HG03196 (cell line): ENCODE measurements around the gene IKZF1.

ENCODE experiments used
- ATAC-seq: cut with Tn5 transposase; IDR thresholded peaks from one replicate; pipeline ENCODE4 v1.9.1; 2021; ENCODE audit not compliant: unreplicated experiment

Gene IKZF1

DNA sequence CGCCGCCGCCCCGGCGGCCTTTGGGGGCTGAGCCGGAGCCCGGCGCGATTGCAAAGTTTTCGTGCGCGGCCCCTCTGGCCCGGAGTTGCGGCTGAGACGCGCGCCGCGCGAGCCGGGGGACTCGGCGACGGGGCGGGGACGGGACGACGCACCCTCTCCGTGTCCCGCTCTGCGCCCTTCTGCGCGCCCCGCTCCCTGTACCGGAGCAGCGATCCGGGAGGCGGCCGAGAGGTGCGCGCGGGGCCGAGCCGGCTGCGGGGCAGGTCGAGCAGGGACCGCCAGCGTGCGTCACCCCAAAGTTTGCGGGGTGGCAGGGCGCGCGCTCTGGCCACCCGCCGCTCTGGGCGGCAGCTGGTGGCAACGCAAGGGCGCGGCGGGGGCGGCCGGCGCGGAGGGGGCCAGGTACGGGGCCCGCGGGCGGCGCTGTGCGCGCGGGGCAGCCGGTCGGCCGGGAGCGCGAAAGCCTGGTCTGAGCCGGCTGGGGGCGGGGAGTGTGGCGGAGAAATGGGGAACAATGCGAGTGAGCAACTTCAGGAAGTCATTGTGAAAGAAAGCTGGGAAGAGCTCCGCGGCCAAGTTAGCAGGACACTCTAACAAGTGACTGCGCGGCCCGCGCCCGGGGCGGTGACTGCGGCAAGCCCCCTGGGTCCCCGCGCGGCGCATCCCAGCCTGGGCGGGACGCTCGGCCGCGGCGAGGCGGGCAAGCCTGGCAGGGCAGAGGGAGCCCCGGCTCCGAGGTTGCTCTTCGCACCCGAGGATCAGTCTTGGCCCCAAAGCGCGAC lies at the start of gene IKZF1:
Gene IKZF1, plus strand, starts transcription at position 588 of the 782 bp plus-strand sequence. CDS start 14,346 bp downstream, outside the sequence.
- peak; percentile 33 for ATAC-seq

DNA sequence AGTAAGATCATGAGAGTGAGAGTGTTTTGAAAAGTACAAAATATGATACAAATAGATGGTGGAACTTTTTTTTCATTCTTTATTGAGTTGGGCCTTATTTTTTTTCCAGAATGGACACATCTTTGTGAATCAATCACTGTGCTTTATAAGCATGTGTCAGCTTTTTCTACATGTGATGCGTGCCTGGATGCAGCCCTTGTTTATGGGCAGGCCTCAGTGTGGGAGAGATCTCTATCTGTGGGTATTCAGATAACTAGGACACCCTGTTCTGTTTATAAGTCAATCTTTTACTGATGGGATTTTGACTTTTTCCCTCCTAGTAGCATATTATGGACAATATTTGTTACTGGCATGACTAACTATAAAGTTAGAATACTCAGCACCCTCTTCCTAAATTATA lies 42.9 kb upstream of the IKZF1 start:
- no peak for ATAC-seq

GRCh38 chr7:50262446-50262845 lies 42.1 kb upstream of the IKZF1 start:
- ATAC-seq, result no peak

- peak; percentile 68 for ATAC-seq
These were observed 41.4 kb upstream of the IKZF1 start for GRCh38 chr7:50262916-50263690.

DNA sequence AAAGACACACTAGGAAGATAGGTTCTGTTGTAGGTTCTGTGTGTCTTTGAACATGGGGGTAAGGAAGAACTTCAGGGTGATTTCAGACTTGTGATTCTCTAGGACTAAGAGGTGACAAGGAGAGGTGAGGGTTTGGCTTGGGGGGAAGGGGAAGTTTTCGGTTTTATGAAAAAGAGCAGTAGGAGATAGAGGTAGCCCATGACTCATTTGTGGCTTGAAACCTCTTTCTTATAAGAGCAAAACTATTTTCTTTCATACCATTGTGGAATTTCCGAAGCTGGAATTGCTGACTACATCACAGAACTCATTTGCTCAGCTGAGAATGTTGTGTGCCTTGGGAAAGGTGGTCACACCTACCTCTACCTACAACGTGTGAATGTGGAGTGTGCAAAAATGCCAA lies 39.6 kb upstream of the IKZF1 start:
- no peak for ATAC-seq

- ATAC-seq, result no peak
These were observed 38.4 kb upstream of the IKZF1 start for GRCh38 chr7:50265968-50266634.

- ATAC-seq, result peak; percentile 39
These were observed 37.7 kb upstream of the IKZF1 start for GRCh38 chr7:50266635-50267386.

DNA sequence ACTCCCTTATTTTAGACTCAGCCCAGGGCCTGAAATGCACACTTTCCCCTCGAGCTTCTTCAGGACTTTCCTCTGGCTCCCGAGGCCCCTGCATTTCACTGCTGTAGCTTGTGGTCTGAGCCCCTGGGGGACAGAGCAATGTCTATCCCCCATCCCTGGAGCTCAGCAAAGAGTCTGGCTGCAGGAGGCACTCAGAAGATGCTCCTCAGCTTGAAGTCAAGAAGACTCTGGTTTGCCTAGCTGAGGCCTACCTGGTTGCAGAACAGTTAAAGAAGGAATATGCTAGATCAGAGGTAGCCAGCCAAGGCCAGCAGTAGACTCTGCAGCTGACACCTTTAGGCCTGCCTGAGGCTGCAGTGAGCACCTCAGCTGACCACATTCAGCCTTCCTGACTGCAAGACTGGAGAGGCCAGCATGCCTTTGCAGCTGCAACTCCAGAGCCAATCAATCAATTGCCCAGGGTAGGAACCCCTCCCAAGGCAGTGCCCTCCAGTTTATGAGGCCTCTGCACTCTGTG lies 36.9 kb upstream of the IKZF1 start:
- no peak for ATAC-seq

GRCh38 chr7:50268223-50268622 lies 36.3 kb upstream of the IKZF1 start:
- no peak for ATAC-seq

DNA sequence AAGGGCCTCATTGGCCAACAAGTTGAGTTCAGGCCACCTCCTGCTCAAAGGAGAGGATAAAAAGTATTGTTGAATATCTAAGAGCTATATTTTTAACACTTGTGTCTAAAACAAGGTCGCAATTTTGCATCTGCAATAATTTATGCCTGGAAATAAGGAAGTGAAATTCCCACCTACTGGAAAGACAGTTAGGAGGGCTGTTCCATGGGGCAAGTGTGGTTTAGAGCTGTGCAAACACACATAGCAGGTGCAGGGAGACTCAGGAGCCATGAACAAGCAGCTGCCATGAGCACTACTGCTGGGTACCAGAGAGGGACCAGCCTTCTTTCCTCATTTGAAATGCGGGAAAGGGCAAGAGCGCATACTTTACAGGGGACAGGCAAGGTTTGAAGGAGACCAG lies 35.5 kb upstream of the IKZF1 start:
- ATAC-seq, result no peak

DNA sequence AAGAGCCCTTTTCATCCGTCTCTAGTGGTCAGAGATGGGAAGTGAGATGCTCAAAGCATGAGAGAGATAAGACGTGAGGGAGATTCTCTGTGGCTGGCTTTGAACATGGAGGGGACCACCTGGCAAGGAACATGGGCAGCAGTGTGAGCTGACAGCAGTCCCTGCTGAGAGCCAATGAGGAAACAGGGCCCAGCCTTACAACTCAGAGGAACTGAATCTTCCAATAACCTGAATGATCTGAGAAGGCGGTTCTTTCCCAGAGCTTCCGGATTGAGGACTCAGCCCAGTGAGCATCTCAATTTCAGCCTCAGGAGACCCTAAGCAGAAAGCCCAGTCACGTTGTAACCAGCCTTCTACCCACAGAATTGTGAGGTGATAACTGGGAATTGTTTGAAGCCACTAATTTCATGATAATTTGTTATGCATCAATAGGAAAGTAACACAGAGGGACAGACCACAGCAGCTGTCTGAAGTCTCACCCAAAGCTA lies 33.9 kb upstream of the IKZF1 start:
- ATAC-seq, result peak; percentile 33

DNA sequence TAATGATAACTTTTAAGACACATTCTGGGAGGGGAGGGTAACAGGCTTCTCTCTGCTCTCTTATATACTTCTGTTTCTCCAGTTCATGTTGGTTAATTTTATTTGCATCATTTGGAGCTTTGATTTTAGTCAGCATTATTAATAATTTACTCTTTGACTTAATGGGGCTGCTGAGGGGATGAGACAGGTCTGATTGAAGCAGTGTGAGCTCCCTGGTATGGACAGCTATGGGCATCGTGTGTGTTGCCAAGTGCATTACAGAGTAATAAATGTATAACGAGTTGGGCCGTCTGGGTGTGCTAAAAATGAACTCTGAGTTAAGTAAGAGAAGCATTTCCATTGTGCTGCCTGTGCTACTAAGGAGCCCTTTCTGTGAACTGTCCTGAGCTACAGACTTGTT lies 31.7 kb upstream of the IKZF1 start:
- peak; percentile 47 for ATAC-seq

- no peak for ATAC-seq
These were observed 31.2 kb upstream of the IKZF1 start for GRCh38 chr7:50273301-50273700.

DNA sequence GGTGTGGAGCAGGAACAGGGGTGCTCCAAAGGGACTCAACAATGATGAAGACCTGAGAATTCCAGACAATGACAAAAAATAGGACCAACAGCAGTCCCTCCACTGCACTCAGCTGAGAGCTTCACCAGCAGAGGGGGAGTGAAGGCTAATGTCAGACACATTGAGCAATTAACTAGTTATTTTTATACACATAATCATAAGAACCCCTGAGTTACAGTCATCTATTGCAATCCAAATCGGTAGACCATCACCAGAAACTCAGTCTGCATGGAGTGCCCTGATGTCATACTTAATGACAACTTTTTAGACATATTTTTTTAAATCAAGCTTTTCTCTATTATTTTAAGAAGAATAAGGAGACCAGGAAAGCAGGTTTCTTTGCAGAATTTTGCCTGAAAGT lies 30.6 kb upstream of the IKZF1 start:
- ATAC-seq, result no peak

DNA sequence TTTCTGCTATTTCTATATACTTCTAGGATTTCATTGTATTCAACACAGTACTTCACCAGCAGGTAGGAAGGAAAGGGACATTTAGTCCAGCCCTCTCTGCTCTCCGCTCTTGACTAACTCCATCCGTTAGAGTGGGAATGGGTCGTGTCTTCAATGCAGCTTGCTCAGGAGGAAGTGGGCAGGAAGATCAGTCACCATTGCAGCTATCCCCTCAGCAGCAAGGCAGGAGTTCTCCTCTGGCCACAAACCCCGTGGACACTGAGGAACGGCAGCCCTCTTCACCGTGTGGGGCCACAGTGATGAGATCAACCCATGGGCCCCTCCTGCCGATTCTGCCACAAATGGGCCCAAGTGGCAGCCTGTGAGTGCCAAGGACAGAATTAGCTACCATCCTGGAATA lies 30.2 kb upstream of the IKZF1 start:
- ATAC-seq, result no peak

DNA sequence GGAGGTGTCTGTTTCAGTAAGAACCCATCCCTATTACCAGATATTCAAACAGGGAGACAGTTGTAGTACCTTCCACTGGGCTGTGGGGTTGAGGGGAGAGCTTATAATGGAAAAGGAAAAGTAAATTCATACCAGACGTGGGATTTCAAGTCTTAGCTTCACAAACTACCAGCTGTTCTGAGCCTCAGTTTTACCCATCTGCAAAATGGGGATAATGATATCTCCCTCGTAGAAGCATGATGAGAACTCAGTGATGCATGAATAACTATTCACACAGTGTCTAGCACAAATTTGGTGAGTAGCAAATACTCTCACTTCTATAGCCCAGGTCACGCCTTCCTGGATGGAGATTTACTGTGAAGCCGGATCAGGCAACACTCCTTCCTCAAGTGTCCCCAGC lies 29.1 kb upstream of the IKZF1 start:
- no peak for ATAC-seq

GRCh38 chr7:50276483-50276882 lies 28.0 kb upstream of the IKZF1 start:
- ATAC-seq, result no peak

- ATAC-seq, result no peak
These were observed 26.4 kb upstream of the IKZF1 start for GRCh38 chr7:50278120-50278519.

DNA sequence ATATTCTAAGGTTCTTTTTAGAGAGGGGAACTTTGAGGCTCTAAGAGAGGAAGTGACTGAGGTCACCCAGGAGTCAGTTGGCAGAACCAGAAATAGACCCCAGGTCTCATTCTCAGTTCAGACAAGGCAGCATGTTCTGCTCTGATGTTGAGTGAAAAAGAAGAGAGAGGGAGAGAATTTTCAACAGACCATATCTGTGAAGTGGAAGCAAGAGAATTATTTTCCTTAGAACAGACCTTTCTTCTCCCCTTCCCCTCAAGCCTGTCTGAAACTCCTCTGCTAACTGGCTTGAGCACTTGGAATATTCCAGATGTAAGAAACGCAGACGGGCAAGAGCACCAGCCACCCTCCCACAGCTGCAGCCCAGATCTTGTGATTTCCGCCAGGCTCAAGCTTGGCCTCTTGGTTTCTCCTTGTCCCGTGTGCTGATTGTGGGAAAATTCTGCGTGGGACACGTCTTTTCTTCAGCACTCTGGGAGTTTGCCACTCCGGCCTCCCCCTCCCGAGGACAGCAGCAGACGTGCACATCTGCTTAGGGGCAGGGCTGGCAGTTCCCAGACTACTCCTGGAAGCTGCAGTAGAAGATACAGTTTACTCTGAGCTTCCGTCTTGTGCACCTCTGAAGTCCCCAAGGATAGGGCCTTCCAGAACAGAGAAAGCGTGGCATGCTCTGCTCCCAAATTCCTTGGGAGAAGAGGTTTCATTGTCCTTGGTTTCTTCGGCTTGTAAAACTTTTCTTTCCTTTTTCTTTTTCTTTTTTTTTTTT lies 22.7 kb upstream of the IKZF1 start:
- ATAC-seq, result peak; percentile 95
